ENCODE measurements around the gene CCL1.
"Not testable (repeated sequence)": the region's sequence is repeated elsewhere in the genome, so short reads cannot be mapped to it uniquely, and the experiment has no call there.

The CCL1 gene

DNA sequence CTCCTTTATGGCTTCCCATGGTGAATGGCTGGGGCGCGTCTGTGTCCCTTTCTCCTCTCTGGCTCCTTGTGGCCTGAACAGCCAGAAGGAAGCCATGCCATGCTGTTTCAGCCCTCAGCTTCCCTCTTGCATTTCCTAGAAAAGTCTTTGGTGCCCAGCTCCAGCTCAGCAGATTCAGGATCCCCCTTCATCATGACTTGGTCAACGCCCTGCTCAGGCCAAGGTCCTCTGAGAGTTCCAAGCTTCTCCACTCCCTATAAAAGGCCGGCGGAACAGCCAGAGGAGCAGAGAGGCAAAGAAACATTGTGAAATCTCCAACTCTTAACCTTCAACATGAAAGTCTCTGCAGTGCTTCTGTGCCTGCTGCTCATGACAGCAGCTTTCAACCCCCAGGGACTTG is 6.8 kb downstream of the CCL1 start, which contains the start of gene CCL13:
Gene CCL13 (plus strand): TSS at position 287 of the 400 bp plus-strand sequence. CDS start 47 bp downstream, at position 334.
- no peak for DNase-seq

- DNase-seq = no peak
These were observed 8.4 kb downstream of the CCL1 start for GRCh38 chr17:34354637-34355036.

- DNase-seq = no peak
These were observed 10.8 kb downstream of the CCL1 start for GRCh38 chr17:34352191-34352590.

- DNase-seq = no peak
These were observed 11.9 kb downstream of the CCL1 start for GRCh38 chr17:34351096-34351495.

GRCh38 chr17:34349751-34350150 is 13.3 kb downstream of the CCL1 start:
- no peak for DNase-seq

GRCh38 chr17:34347063-34347462 is 16.0 kb downstream of the CCL1 start:
- no peak for DNase-seq

- no peak for DNase-seq
These were observed 21.1 kb downstream of the CCL1 start for GRCh38 chr17:34341916-34342315.

DNA sequence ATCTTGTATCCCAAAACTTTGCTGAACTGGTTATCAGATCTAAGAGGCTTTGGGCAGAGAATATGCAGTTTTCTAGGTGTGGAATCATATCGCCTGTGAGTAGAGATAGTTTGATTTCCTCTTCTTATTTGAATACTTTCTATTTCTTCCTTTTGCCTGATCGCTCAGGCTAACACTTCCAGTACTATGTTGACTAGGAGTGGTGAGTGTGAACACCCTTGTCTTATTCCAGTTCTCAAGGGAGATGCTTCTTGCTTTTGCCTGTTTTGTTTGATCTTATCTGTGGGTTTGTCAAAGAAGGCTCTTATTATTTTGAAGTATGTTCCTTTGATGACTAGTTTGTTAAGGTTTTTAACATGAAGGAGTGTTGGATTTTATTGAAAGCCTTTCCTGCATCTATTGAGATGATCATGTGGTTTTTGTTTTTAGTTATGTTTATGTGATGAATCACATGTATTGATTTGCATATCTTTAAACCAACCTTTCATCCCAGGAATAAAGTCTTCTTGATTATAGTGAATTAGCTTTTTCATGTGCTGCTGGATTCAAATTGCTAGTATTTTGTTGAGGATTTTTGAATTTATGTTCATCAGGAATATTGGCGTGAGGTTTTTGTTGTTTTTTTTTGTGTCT is 23.8 kb downstream of the CCL1 start:
- no peak for DNase-seq

DNA sequence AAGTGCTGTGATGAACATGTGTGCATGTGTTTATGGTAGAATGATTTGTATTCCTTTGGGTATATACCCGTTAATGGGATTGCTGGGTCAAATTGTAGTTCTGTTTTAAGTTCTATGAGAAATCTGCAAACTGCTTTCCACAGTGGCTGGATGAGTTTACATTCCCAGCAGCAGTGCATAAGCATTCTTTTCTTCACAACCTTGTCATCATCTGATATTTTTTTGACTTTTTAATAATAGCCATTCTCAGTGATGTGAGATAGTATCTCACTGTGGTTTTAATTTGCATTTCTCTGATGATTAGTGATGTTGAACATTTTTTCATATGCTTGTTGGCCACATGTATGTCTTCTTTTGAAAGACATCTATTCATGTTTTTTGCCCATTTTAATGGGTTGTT is 25.3 kb downstream of the CCL1 start:
- no peak for DNase-seq

DNA sequence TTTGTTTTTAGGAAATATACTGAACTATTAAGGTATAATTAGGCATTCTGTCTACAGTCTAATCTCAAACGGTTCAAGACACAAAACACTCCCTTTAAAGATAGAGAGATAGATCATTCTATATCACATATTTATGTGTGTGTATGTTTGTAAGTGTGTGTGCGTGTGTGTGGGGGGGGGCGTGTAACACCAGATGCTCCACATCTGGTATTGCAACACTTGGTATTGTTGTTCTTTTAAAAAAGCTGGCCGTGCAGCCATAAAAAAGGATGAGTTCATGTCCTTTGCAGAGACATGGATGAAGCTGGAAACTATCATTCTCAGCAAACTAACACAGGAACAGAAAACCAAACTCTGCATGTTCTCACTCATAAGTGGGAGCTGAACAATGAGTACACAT is 35.5 kb downstream of the CCL1 start:
- DNase-seq = not testable (repeated sequence)

- DNase-seq = no peak
These were observed 41.1 kb downstream of the CCL1 start for GRCh38 chr17:34321964-34322363.

DNA sequence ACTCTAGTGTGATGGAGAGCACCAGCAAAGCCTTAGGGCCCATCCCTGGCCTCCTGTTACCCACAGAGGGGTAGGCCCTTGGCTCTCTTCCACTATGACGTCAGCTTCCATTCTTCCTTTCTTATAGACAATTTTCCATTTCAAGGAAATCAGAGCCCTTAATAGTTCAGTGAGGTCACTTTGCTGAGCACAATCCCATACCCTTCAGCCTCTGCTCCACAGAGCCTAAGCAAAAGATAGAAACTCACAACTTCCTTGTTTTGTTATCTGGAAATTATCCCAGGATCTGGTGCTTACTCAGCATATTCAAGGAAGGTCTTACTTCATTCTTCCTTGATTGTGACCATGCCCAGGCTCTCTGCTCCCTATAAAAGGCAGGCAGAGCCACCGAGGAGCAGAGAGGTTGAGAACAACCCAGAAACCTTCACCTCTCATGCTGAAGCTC is 44.0 kb downstream of the CCL1 start, which contains the start of gene CCL8:
Gene CCL8 (plus strand): TSS at position 397 of the 445 bp plus-strand sequence. CDS start 67 bp downstream, outside the sequence.
- no peak for DNase-seq

GRCh38 chr17:34318474-34318873 is 44.6 kb downstream of the CCL1 start:
- no peak for DNase-seq

DNA sequence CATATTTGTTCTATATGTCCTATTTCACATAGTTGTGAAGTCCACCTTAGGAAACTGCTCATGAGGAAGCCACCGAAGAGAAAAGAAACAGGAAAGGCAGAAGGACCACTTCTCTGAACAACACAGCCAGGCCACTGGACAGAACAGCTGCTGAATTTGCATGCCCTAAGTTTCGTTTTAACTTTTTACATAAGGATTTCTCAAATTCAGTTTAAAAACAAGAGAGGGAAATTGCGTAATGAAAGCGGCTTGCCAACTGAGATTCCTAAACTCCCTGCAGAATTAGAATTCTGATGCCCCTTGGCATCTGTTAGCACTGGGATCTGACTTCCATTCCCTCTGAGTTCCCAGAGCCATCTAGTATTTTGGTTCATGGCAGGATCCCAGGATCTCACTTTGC is 48.8 kb downstream of the CCL1 start:
- DNase-seq = no peak

- no peak for DNase-seq
These were observed 49.9 kb downstream of the CCL1 start for GRCh38 chr17:34313164-34313563.

DNA sequence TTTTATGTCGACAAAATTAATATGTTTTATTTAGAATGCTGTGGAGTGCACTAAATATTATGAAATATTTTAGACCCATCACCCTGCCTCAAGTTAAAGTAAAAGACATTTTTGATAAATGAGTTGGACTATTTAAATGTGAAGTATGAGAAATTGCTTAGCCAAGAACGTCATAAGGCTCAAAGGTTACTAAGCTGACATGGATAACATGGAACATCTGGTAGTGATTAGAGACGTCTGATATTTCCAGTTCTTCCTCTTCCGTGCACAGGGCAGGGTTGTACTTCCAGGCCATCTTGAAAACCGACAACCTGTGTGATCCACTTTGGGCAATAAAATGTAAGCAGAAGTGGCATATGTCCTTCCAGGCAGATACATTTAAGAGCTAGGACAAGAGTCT is 51.0 kb downstream of the CCL1 start:
- DNase-seq = no peak

DNA sequence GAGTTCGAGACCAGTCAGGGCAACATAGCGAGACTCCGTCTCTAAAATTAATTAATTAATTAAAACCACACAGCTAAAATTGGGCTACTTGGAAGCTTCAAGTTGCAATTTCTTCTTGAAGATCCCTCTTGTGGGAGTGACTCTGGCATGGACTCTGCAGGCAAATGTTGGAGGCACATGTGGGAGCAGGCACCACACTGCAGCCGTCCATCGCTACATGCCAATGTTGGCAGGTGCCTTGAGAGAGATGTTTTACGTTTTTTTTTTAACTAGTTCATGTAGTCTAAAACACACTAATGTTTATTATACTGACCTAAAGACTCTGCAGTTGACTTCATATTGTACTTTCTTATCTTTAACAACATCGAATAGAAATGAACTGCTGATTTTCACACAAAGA is 51.7 kb downstream of the CCL1 start:
- no peak for DNase-seq

All from CD4-positive, alpha-beta T cell treated with Interleukin-15 for 1 hour (primary cell).